DOHH2 (cell line): Measurements from ENCODE around the gene CTIF.

Experiments
- EZH2phosphoT487 ChIP-seq: fragments of 200-600 bp; sonication (generic); IDR thresholded peaks from 2 replicates; pipeline ENCODE4 v1.6.1; 2017; ENCODE audit warnings: borderline replicate concordance, mild to moderate bottlenecking, antibody characterized with exemption, low read length, moderate library complexity, mixed read lengths
- TF ChIP-seq, protein P1 (sequence below): fragments of 200-600 bp; sonication (generic); IDR thresholded peaks from one replicate; pipeline ENCODE4 v1.5.1; 2014; ENCODE audit warnings: antibody characterized with exemption, mild to moderate bottlenecking, low read depth, low read length; ENCODE audit not compliant: poor library complexity, severe bottlenecking

DNA sequence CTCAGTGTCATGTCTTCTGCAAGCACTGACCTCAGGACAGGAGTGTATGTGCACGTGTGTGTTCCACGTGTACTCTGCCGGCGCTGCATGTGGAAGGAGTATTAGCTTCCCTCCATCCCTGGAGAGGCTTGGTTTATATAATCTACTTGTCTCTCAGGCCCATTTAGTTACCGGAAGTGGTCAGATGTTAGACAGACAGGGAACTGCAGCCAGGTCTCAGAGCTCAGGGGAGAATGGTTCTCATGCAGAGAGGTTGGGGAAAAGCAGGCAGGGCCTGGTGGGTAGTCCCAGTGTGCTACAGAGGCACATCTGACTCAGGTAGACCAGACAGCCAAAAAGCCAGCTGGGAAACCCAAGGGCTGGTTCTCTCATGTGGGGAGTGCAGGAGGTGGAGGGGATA lies 167.9 kb downstream of the CTIF start:
- TF ChIP-seq, protein P1, sequence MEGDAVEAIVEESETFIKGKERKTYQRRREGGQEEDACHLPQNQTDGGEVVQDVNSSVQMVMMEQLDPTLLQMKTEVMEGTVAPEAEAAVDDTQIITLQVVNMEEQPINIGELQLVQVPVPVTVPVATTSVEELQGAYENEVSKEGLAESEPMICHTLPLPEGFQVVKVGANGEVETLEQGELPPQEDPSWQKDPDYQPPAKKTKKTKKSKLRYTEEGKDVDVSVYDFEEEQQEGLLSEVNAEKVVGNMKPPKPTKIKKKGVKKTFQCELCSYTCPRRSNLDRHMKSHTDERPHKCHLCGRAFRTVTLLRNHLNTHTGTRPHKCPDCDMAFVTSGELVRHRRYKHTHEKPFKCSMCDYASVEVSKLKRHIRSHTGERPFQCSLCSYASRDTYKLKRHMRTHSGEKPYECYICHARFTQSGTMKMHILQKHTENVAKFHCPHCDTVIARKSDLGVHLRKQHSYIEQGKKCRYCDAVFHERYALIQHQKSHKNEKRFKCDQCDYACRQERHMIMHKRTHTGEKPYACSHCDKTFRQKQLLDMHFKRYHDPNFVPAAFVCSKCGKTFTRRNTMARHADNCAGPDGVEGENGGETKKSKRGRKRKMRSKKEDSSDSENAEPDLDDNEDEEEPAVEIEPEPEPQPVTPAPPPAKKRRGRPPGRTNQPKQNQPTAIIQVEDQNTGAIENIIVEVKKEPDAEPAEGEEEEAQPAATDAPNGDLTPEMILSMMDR: no peak
- TF ChIP-seq EZH2phosphoT487: no peak
